ENCODE results near the gene TCHP. TPM values are rescaled to one million over a fixed set of nuclear protein-coding genes. Genes with fewer than 3 reads are reported as not detected.

TCHP gene
- total RNA-seq, 1 experiment from 2014 or later: 28.0 TPM

GRCh38 chr12:109863847-109864712 lies 36.0 kb upstream of the TCHP start:
- H3K27ac Mint-ChIP-seq (ENCODE audit: unreplicated experiment): no peak overlapping the region
- peaks cover 11% of the 10 kb centered on the region for H3K4me1 Mint-ChIP-seq (ENCODE audit: low read depth, unreplicated experiment)
- H3K27me3 Mint-ChIP-seq (ENCODE audit: unreplicated experiment): no peaks in the 10 kb centered on the region
- no TSS peak for BruUV-seq (replicated peaks)
- intact Hi-C loops (cut with micrococcal nuclease; ENCODE audit: unreplicated experiment): no loop called here
- H3K4me3 Mint-ChIP-seq (ENCODE audit: low read depth, unreplicated experiment): no peak overlapping the region
- TF ChIP-seq CTCF (IDR thresholded peaks at IDR 0.05; ENCODE audit: unreplicated experiment): no peak
- CTCF ChIA-PET: interaction anchor here (1.3 kb wide), 1 partner anchor 11 kb away, joined by 3 read pairs; no protein-coding TSS in a partner anchor
- DNase-seq: no peak
- H3K36me3 Mint-ChIP-seq (ENCODE audit: insufficient read depth, unreplicated experiment): peaks cover 7% of the 10 kb centered on the region
- no peaks in the 10 kb centered on the region for H3K9me3 Mint-ChIP-seq (ENCODE audit: low read depth, unreplicated experiment)

GRCh38 chr12:109864916-109865315 lies 35.2 kb upstream of the TCHP start:
- Mint-ChIP-seq H3K27me3 (ENCODE audit: unreplicated experiment) (no peaks in the 10 kb centered on the region), H3K9me3 (ENCODE audit: low read depth, unreplicated experiment) (no peaks in the 10 kb centered on the region), H3K36me3 (ENCODE audit: insufficient read depth, unreplicated experiment) (peaks cover 7% of the 10 kb centered on the region), H3K4me1 (ENCODE audit: low read depth, unreplicated experiment) (peaks cover 11% of the 10 kb centered on the region), H3K4me3 (ENCODE audit: low read depth, unreplicated experiment) (no peak overlapping the region), H3K27ac (ENCODE audit: unreplicated experiment) (no peak overlapping the region)
- CTCF ChIA-PET: interaction anchor here (0.9 kb wide), 1 partner anchor 11 kb away, joined by 3 read pairs; no protein-coding TSS in a partner anchor
- BruUV-seq (replicated peaks): no TSS peak
- DNase-seq: no peak
- TF ChIP-seq CTCF (IDR thresholded peaks at IDR 0.05; ENCODE audit: unreplicated experiment): no peak
- intact Hi-C loops (cut with micrococcal nuclease; ENCODE audit: unreplicated experiment): no loop called here

GRCh38 chr12:109868182-109869051 lies 31.7 kb upstream of the TCHP start:
- Mint-ChIP-seq H3K4me3 (ENCODE audit: low read depth, unreplicated experiment) (no peak overlapping the region), H3K9me3 (ENCODE audit: low read depth, unreplicated experiment) (no peaks in the 10 kb centered on the region), H3K4me1 (ENCODE audit: low read depth, unreplicated experiment) (peaks cover 11% of the 10 kb centered on the region), H3K27me3 (ENCODE audit: unreplicated experiment) (no peaks in the 10 kb centered on the region), H3K36me3 (ENCODE audit: insufficient read depth, unreplicated experiment) (peaks cover 7% of the 10 kb centered on the region), H3K27ac (ENCODE audit: unreplicated experiment) (no peak overlapping the region)
- BruUV-seq (replicated peaks): no TSS peak
- no peak for DNase-seq
- no peak for TF ChIP-seq CTCF (IDR thresholded peaks at IDR 0.05; ENCODE audit: unreplicated experiment)
- intact Hi-C loops (cut with micrococcal nuclease; ENCODE audit: unreplicated experiment): no loop called here
- CTCF ChIA-PET: no interaction called here

GRCh38 chr12:109870648-109871047 lies 29.4 kb upstream of the TCHP start:
- no peak for DNase-seq
- intact Hi-C loops (cut with micrococcal nuclease; ENCODE audit: unreplicated experiment): no loop called here
- no peak overlapping the region for H3K4me3 Mint-ChIP-seq (ENCODE audit: low read depth, unreplicated experiment)
- H3K27ac Mint-ChIP-seq (ENCODE audit: unreplicated experiment): no peak overlapping the region
- H3K4me1 Mint-ChIP-seq (ENCODE audit: low read depth, unreplicated experiment): peaks cover 10% of the 10 kb centered on the region
- CTCF ChIA-PET: interaction anchor here (0.7 kb wide), 2 partner anchors 36 to 76 kb away, joined by 4 read pairs; no protein-coding TSS in a partner anchor
- H3K27me3 Mint-ChIP-seq (ENCODE audit: unreplicated experiment): no peaks in the 10 kb centered on the region
- TF ChIP-seq CTCF (IDR thresholded peaks at IDR 0.05; ENCODE audit: unreplicated experiment): no peak
- H3K9me3 Mint-ChIP-seq (ENCODE audit: low read depth, unreplicated experiment): no peaks in the 10 kb centered on the region
- no peaks in the 10 kb centered on the region for H3K36me3 Mint-ChIP-seq (ENCODE audit: insufficient read depth, unreplicated experiment)
- no TSS peak for BruUV-seq (replicated peaks)

All from Calu3 (cell line).